Dedifferentiated amniotic fluid mesenchymal stem cell (primary cell): ENCODE results near the gene RPRD1A.
"Not testable (repeated sequence)": the region's sequence is repeated elsewhere in the genome, so short reads cannot be mapped to it uniquely, and the experiment has no call there.

Experiments used
- DNase-seq: peaks from one replicate; pipeline ENCODE4 v3.0.0-alpha.2; 2016; ENCODE audit errors: extremely low spot score

RPRD1A gene, protein sequence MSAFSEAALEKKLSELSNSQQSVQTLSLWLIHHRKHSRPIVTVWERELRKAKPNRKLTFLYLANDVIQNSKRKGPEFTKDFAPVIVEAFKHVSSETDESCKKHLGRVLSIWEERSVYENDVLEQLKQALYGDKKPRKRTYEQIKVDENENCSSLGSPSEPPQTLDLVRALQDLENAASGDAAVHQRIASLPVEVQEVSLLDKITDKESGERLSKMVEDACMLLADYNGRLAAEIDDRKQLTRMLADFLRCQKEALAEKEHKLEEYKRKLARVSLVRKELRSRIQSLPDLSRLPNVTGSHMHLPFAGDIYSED

DNA sequence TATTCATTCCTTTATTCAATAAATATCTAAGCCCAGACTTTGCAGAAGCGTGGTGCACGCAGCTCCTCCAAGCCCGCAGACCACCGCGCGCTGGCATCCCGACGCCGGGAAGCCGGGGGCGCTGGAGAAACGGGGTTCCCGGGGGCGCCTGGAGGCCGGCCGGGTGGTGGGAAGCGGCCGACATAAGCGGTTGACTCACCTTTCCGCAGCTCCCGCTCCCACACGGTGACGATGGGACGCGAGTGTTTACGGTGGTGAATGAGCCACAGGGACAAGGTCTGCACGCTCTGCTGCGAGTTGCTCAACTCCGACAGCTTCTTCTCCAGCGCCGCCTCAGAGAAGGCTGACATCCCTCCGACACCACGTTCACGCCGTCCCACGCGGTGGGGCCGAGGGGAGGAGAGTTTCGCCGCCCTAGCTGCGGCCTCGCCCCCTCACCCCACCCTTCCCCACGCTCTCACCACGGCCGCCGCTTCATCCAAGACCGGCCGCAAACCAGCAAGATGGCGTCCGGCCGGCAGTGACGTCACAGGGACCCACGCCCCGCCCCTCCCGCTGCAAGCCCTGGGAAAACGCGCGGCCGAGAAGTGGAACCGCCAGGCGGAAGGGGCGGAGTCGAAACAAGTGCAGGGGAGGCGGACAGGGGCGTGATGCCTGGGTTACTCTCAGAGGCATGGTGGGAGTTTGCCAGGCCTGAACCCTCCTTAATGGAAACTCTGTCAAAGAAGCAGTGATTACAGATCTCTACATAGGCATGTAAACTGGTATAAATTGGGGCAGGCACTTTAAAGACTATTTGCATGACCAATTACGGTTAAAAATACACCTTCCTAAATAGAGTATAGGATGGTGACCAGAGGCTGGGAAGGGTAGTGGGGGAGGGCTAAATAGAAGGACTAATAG is at the start of gene RPRD1A:
Gene RPRD1A, minus strand, starts transcription at position 505 of the 903 bp plus-strand sequence. Its CDS starts 155 bp downstream, at position 350.
- DNase-seq, result peak; percentile 93

DNA sequence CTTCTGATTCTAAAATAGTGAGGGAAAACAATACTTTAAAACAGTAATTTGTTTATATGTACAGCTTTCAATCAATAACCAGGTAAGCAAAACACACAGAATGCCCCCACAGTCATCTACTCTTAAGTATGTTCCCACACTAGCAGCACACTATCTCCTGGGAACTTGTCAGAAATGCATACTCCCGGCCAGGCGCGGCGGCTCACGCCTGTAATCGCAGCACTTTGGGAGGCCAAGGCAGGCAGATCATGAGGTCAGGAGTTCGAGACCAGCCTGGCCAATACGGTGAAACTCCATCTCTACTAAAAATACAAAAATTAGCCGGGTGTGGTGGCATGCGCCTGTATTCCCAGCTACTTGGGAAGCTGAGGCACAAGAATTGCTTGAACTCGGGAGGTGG is 49.4 kb upstream of the RPRD1A start:
- DNase-seq, result not testable (repeated sequence)

DNA sequence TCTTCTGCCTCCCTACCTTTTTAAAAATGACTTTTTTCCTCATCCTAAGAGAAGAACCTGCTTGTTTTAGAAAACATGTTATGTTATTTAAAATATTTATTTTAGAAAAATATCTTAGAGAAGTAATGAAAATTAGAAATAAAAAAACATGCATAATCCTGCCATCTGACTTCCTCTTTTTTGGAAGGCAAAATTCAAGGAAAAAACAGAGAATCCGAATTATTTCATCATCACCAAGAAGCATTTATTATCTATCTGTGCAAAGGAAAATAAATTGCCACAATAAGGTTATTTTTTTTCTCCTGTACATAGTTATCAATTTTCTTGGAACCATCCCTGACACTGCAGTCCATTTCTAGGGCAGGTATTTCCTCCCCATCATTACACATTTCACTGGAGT is 47.4 kb upstream of the RPRD1A start:
- no peak for DNase-seq

DNA sequence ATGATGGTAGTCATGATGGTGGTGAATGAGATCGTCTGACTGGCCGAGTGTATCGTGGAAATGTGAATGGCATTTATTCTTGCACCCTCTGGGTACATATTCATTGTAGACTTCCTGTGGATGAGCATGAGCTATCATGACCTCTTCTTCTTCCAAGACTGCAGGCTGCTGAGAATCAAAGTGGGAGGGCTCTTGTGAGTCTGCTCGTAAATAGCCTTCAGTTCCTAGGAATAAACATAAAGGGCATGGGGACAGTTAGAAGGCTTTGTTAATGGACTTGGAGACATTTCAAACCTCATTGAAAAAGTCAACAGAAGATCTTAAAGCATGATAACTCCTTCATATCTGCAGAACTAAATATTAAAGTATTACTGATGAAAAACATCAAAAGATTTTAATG is 46.9 kb upstream of the RPRD1A start:
- no peak for DNase-seq

DNA sequence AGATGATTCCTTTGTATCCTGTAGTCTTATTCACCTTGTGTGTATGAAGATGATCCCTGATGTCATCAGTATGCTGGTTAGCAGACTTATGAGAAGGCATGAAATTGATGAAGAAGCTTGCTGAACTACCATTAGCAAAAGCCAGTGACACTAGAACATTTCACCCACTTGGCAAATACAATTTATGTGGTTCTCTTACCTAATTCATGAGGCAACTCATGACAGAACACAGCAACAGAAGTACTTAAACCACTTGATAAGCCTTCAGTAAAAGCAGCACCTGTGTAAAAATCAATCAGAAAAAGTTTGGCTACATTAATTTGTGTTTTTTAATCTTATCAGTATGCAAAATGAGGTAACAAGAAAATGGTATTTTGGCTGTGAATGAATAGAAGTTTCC is 44.9 kb upstream of the RPRD1A start:
- DNase-seq, result no peak

DNA sequence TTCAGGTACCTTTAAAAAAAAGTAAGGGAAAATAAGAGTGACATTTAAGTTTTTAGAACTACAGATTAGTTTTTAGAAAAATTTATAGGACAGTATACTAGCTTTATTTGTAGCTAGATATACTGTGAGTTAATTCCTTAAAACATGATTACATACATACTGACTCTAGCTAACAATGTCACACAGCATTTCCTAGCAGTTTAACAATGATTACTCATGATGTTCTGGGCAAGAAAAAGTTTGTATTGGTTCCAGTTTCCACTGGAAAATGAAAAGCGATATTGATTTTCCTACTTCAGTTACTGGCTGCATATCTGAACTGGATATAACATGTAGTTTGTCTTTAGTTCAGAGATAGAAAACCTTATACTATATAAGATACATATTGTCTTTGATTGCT is 42.4 kb upstream of the RPRD1A start:
- DNase-seq, result no peak

DNA sequence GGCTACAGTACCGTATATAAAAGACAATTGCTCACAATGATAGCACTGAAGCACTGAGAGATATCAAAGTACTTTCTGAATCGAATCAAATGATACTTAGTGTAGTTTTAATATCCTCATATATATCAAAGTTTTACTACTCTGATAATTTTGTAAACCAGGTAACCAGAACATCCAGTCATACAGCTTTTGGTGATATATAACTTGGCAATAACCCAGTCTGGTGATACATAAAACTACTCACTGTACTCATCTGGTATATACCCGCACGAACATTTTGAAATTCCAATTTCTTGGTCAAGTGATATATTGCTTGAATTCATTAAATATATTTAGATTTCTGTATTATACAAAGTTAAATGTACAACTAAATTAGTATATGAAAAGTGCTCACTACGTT is 41.2 kb upstream of the RPRD1A start:
- DNase-seq, result no peak

DNA sequence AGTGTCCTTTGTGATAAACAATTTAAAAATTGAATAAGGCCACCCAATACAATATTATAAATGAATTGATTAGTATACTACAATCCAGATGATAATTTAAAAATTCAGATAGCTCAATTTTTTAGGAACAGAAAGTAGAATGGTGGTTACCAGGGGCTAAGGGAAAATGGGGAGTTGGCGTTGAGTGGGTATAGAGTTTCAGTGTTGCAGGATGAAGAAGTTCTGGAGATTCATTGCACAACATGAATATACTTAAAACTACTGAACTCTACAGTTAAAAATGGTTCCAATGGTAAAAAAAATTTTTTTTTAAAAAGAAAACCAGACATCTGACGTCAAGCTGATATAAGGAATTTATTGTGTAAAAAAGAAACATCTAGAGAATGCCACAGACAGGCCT is 40.8 kb upstream of the RPRD1A start:
- no peak for DNase-seq

DNA sequence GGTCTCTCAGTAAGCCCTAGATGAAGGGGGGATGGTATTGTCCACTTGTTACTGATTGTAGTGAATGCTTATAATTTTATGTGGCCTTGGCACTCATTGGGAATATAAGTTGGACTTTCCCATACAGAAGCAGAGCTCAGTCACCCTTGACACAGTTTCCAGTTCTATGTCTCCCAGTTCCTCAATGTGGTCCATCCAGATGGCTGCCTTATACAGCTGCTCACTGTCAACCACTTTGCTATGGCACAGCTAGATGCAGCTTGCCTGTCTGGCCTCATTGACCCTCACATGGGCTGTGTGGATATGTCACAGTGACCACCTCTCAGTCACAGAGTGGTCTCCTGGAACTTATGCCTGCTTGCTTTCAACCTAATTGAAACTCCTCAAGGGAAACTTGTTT is 40.1 kb upstream of the RPRD1A start:
- no peak for DNase-seq

DNA sequence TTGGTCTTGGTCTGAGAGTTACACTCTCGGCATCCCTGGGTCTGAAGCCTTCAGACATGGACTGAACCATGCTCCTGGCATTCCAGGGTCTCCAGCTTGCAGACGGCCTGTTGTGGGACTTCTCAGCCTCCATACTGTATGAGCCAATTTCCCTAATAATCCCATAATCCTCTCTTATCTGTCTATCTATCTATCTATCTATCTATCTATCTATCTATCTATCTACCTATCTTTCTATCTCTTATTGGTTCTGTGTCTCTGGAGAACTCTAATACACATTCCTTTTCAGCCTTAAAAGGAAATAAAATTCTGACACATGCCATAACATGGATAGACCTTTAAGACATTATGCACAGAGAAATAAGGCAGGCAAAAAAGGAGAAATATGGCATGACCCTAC is 37.4 kb upstream of the RPRD1A start:
- no peak for DNase-seq

DNA sequence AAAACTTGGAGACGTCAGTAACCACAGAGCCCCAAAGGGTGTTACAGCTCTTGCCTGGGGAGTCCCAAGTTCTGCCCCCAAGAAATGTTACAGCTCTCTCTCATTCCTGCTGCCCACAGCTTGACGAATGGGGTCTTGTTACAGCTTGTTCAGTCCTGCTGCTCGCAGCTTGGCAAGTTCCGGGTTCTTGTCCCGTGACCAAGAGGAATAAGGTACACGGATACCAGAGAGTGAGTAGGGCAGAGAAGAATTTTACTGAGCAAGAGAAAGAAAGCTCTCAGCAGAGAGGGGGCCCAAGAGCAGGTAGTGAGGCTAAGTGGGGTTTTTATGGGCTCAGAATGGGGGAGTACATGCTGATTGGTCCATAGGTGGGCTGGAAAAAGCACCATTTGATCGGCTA is 34.6 kb upstream of the RPRD1A start:
- no peak for DNase-seq

DNA sequence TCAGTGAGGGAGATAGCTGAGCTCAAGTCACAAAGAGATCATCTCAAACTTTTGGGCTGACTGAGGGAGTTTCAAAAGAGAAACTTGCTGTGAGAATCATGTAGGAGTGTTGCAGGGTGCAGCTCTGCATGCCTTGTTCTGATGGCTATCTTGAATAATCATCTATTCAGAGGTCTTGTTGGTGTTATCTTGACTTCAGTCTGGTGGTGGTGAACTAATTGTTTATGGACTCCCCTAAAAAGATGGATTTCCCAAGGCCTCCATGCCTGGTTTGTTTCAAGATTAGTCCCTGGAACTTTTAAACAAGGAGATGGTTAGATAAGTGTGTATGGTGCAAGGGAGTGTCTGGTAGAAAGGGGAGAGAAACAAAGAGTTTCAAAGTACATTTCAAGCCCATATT is 32.0 kb upstream of the RPRD1A start:
- no peak for DNase-seq

DNA sequence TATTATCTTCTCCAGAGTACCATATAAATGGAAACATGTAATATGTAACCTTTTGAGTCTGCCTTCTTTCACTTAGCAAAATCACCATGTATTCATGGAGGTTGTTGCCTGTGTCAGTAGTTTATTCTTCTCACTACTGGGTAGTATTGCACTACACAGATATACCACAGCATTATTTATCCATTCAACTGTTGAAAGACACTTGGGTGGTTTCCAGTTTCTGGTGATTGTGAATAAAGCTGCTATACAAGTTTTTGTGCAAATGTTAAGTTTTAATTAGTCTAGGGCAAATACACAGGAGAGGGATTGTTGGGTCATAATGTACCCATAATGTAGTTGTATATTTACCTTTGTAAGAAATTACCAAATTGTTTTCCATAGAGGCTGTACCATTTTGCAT is 29.6 kb upstream of the RPRD1A start:
- DNase-seq, result no peak

DNA sequence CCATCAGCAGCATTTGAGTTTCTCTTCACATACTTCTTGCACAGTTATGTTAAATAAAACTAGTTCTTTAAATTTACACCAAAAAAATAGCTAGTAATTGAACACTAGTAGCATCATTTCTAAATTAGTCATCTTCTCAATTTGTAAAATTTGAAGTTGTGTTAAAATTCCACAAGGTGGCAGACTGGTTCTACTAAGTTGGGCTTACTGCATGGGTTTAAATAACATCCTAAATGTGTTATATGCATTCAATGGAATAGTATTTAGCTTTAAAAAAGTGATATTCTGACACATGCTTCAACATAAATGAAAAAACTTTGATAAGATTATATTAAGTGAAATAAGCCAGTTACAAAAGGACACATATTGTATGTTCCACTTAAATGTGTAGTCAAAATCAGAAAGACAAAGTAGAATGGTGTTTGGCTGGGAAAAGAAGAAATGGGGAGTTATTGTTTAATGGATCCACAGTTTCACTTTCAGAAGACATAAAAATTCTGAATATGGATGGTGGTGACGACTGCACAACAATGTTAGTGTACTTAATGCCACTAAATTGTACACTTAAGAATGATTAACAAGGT is 28.7 kb upstream of the RPRD1A start:
- peak; percentile 70 for DNase-seq

DNA sequence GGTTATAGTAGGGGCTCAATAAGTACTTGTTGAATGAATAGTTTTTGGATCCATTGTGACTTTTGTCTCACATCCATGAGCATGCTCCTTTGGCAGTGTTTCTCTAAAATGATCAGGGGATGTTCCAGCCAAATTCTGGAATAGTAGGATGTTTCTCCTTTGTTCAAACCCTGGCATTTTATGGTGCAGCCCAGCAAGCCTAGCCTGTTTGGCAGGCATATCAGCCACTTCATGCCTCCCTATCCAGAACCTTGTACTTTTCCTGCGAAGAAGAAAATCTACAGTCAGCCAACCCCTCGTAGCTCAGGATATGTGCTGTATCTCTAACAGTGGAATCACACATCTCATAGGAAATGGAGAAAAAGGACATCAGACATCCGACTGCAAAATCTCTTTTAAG is 27.1 kb upstream of the RPRD1A start:
- DNase-seq, result no peak

DNA sequence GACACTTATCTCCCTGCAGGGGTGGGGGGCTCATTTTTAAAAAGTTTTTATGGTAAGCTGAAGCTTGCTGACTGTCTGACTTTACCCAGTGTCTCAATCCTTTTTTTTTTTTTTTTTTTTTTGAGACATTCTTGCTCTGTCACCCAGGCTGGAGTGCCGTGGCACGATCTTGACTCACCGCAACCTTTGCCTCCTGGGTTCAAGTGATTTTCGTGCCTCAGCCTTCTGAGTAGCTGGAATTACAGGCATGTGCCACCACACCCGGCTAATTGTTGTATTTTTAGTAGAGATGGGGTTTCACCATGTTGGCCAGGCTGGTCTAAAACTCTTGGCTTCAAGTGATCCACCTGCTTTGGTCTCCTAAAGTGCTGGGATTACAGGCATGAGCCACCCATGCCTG is 24.8 kb upstream of the RPRD1A start:
- DNase-seq, result not testable (repeated sequence)

DNA sequence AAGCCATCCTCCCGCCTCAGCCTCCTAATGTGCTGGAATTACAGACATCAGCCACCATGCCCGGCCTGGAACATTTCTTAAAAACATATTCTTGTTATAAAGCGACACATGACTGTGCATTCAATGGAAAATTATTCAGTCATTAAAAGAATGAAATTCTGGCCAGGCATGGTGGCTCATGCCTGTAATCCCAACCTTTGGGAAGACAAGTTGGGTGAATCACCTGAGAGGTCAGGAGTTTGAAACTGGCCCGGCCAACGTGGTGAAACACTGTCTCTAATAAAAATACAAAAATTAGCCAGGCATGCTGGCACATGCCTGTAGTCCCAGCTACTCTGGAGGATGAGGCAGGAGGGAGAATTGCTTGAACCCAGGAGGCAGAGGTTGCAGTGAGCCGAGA is 21.6 kb upstream of the RPRD1A start:
- DNase-seq, result no peak

DNA sequence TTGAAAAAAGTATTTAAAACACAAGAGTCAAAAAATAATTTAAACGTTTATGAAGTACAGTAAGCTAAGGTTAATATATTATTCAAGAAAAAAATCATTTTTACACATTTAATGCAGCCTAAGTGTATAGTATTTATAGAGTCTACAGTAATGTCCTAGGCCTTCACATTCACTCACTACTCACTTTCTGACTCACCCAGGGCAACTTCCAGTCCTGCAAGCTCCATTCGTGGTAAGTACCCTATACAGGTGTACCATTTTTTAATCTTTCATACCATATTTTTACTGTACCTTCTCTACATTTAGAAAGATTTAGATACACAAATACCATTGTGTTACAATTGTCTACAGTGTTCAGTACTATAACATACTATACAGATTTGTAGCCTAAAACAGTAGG is 20.9 kb upstream of the RPRD1A start:
- DNase-seq, result no peak

DNA sequence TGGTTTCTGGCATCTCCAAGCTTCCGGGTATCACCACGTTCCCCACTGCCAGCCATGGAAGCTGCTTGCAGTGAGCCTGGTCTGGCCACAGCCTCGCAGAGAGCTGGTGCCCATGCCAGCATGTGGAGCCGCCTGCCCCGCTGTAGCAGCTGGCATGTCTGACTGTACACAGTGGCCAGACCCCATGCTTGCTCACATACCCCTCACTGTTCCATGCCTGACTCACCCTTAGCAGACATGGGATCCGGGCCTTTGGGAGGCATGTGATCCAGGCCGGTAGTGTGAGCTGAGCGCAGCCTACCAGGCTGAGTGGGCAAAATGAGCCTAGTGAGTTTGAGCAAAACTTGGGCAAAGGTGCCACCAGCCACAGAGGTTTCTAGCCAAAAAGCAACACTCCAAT is 18.8 kb upstream of the RPRD1A start:
- no peak for DNase-seq

DNA sequence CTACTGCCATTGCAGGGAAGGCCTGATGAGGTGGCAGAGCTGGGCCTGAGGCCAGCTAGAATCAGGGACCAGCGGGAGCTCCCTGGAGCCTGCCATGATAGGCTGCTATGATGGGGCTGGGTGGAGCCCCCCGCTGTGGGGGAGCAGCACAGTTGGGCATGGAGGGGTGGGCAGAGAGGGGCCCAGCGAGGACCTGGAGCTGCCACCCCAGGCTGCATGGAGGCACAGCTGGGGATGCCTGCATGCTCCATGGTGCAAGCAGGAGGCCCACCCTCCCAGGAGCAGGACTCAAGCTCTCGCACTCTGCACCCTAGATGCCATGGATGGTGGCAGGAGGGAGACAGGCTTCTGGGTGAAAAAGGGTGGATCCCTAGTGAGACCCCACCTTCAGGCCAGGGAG is 17.8 kb upstream of the RPRD1A start:
- DNase-seq, result no peak

DNA sequence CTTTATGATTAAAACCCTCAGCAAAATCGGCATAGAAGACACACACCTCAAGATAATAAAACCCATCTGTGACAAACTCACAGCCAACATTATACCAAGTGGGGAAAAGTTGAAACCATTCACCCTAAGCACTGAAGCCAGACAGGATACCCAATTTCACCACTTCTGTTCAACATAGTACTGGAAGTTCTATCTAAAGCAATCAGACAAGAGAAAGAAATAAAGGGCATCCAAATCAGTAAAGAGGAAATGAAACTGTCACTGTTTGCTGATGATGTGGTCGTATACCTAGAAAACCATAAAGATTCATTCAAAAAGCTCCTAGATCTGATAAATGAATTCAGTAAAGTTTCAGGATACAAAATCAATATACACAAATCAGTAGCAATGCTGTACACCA is 16.4 kb upstream of the RPRD1A start:
- no peak for DNase-seq

DNA sequence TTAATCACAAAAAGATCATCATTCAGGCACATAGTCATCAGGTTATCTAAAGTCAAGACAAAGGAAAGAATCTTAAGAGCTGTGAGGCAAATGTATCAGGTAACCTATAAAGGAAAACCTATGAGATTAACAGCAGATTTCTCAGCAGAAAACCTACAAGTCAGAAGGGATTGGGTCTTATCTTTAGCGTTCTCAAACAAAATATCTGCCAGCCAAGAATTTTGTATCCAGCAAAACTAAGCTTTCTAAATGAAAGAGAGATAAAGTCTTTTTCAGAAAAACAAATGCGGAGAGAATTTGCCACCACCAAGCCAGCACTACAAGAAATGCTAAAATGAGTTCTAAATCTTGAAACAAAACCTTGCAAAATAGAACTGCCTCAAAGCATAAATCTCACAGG is 13.8 kb upstream of the RPRD1A start:
- not testable (repeated sequence) for DNase-seq
